NCI-H748 treated with DMSO at 0.1 percent for 48 hours (cell line): ENCODE results near the gene IL5.
"Not testable (repeated sequence)": the region's sequence is repeated elsewhere in the genome, so short reads cannot be mapped to it uniquely, and the experiment has no call there.

Source experiments
- DNase-seq: peaks from one replicate; lab custom pipeline; 2025; lab: John Stamatoyannopoulos, UW

IL5 gene

DNA sequence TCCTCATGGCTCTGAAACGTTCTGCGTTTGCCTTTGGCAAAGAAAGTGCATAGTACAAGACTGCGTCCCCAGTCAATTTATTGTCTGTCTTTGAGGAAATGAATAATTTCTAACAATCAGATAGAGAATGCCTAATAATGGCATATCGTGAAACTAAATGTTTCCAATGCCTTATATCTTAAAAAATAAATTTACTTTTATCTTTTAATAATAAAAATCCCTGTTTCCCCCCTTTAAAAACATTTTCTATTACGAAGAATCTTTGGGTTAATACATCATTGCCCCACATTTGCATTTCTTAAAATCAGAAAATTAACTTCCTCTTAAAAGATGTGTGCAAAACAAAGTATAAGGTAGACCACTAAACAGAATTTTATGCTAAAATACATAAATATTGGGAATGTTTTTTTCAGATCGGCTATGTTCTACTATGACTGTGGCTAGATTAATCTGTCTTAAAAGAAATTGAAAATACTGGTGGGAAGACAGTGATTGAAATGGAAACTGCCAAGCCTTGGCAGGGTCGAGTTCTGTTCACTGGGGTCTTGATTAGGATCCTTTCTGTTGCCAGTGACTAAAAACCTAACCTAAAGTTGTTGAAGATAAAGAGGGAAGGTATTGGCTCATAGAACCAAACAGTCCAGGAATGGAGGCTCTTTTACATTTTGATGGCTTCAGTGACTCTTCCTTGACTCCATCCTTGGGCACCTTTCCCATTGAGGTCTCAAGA lies at the start of gene IL5:
Gene IL5, minus strand, starts transcription at position 51 of the 730 bp plus-strand sequence. Its CDS starts 44 bp downstream, at position 7.
- DNase-seq, result no peak

DNA sequence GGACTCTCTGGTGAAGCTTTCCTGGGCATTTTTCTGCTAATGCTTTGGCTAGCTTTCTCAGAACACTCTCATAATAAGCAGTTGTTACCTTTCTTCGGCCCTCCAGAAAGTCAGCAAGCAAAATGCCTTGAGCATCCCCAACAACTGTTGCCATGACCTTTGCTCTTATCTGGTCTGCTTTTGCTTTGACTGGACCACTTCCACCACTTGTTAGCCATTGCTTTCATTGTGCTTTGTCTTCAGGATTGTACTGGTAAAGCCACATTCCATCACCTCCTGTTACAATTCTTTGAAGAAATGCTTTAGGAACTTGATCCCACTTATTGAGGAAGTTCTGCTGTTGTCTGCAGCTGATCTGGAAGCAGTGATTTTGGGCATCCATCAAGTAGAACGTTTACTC lies 49.2 kb upstream of the IL5 start:
- DNase-seq, result no peak

DNA sequence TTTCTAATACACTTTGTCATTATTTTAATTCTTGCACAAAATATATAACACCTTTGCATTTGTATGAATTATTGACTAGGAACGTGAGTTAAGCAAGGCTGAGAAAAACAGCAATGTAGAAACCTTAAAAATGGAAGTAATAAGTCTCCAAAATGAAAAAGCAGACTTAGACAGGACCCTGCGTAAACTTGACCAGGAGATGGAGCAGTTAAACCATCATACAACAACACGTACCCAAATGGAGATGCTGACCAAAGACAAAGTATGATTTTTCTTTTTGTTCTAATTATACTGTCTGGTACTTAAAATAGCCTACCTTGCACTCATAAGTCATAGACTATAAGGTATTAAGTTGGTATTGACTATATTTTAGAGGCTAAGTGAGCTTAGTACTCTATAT lies 47.8 kb upstream of the IL5 start:
- no peak for DNase-seq

DNA sequence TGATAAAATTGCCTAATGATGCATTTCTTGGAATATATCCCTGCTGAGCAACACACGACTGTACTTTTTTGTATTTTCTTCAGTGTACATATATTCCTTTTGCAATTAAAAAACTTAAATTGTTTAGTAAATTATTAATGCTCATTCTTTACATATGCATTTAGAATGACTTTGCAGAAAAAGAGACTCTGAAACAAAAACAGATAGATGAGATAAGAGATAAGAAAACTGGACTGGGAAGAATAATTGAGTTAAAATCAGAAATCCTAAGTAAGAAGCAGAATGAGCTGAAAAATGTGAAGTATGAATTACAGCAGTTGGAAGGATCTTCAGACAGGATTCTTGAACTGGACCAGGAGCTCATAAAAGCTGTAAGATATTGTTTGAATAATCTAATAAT lies 46.1 kb upstream of the IL5 start:
- DNase-seq, result no peak

DNA sequence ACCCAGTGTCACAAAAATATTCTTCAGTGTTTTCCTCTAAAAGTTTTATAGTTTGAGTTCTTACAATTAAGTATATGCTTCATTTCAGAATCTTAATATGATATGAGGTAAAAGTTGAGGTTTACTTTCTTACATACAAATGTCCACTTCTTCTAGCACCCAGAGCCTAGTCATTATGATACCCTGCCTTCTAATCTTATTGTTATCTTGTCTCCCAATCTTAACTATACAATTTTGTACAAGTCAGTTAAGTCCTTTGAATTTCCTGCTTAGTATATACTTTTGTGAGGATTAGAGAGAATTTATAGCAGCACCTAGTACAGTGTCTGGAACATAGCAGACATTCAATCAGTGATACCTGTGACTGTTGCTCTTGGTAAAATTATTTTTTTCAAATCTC lies 42.7 kb upstream of the IL5 start:
- no peak for DNase-seq

DNA sequence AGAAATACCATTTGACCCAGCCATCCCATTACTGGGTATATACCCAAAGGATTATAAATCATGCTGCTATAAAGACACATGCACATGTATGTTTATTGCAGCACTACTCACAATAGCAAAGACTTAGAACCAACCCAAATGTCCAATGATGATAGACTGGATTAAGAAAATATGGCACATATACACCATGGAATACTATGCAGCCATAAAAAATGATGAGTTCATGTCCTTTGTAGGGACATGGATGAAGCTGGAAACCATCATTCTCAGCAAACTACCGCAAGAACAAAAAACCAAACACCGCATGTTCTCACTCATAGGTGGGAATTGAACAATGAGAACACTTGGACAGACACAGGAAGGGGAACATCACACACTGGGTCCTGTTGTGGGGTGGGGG lies 41.2 kb upstream of the IL5 start:
- DNase-seq, result not testable (repeated sequence)

DNA sequence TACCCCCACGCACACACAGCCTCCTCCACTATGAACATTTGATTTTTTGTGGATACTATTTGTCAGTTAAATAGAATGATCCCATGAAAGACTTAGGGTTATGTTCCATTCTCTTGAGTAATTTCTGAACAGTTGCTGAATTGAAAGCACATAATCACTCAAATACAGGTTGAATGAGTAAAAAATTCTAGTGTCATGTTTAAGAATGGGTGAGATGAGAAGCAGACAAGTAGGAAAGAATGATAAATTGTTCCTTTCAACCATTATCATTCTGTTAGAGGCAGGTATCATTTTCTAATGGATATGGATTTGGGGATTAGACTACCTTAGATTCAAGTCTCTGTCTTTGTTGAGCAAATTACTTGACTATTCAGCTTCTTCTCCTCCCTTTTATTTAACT lies 32.8 kb upstream of the IL5 start:
- DNase-seq, result no peak

DNA sequence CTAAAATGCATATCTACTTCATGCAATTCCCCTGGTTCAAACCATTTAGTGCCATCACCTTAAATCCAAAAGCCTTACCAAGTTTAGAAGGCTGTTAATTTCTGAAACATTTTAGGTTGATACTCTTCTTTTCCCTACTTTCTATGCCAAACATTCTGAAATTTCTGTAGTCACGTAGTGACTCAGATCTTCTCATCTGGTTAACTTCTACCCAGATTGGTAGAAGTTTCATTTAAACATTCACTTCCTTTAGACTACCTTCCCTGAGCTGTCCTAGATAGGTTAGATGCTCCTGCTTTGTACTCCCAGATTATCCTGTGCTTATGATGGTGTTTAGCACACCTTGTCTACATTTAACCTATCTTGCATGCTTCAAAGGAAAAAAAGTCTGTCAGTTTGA lies 23.3 kb upstream of the IL5 start:
- no peak for DNase-seq

DNA sequence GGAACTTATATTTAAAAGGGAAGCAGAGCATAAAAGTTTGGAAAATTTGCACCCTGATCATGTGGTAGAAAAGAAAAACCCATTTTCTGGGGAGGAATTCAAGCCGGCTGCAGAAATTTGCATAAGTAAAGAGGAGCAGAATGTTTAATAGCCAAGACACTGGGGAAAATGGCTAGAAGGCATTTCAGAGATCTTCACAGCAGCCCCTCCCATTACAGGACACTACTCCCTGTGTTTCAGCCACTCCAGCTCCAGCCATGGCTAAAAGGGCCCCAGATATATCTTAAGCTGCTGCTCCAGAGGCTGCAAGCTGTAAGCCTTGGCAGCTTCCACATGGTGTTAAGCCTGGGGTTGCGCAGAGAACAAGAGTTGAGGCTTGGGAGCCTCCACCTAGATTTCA lies 21.2 kb upstream of the IL5 start:
- DNase-seq, result not testable (repeated sequence)

DNA sequence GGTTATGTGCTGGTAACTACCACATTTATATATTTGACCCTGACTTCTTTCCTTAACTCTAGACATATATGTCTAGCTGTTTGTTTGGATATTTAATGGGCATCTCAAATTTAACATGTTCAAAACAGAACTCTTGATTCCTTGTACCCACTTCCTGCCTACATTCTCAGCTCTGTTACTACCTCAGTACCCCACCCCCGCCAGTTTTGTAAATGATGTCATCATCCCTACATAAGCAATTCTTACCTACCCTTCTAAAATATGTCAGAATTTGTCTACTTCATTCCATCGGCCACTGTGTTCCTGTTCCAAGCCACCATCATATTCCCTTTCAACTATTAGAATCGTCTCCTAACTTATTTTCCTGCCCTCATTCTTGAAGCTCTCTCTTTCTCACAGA lies 18.3 kb upstream of the IL5 start:
- DNase-seq, result no peak

DNA sequence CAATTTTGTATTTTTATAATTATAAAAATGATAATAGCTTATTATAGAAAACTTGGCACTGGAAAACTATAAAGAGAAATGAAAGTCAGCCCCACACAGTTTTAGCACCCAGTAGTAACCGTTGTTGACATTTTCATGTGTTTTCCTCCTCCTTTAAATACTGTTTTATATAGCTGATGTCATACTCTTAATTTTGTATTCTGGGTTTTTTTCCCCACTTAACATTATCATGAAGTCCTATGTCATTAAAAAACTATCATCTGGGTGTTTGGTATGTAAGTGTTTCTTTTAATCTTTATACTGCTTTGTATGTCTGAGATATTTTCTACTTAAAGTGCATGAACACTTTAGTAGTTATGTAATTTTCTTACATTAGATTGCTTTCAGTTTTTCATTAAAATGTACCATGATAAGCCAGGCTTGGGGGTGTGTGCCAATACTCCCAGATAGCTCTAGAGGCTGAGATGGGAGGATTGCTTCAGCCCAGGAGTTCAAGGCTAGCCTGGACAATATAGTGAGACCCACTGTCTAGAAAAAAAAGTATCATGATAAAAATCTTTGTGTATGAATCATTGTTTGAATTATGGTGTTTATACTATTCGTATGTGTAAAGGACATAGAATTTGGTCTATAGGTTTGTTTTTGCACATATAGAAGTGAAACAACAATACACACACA lies 16.2 kb upstream of the IL5 start:
- DNase-seq, result no peak

DNA sequence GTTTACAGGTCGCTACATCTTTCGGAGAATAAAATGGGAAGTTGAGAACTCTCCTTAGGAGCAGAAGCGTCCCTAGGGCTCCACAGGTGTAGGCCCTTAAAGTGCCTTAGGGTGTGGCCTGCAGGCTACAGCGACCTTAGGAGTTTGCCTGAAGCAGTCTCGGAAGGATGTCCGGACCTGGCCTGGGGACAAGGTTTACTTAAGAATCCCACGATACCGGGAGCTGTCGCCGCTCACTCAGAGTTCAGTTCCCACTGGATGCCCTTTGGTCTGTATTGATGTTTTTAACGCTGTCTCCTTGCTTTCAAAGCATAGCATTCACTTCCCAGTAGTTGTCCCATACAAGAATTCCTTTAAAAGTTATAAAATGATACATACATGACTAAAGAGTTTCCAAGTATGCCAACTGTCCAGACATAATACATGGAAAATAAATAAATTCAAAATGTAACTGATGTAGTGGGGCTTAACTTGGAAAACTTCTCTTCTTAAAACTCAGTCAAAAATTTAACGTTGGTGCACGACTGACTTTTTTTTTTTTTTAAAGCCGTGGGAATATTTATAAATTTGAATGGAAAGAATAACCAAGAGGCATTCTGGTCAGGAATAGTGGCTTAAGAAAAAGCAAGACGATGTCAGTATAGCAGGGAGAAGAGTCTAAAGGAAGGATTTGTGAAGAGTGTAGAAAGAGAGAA lies 14.3 kb upstream of the IL5 start:
- peak; percentile 18 for DNase-seq

DNA sequence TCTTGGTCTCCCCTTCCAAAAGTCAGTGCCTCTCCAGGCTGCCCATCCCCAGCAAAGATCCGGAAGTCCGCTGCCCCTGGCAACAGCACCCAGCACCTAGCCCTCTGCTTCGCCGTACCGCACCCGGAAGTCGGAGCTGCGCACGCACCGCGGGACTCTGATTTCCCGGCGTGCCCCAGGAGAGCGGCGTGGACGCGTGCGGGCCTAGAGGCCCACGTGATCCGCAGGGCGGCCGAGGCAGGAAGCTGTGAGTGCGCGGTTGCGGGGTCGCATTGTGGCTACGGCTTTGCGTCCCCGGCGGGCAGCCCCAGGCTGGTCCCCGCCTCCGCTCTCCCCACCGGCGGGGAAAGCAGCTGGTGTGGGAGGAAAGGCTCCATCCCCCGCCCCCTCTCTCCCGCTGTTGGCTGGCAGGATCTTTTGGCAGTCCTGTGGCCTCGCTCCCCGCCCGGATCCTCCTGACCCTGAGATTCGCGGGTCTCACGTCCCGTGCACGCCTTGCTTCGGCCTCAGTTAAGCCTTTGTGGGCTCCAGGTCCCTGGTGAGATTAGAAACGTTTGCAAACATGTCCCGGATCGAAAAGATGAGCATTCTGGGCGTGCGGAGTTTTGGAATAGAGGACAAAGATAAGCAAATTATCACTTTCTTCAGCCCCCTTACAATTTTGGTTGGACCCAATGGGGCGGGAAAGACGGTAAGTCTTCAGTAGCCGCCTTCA lies 13.6 kb upstream of the IL5 start, which contains the start of gene RAD50:
Gene RAD50, plus strand, starts transcription at position 215 of the 715 bp plus-strand sequence. Its CDS starts 348 bp downstream, at position 563.
- DNase-seq, result peak; percentile 87

DNA sequence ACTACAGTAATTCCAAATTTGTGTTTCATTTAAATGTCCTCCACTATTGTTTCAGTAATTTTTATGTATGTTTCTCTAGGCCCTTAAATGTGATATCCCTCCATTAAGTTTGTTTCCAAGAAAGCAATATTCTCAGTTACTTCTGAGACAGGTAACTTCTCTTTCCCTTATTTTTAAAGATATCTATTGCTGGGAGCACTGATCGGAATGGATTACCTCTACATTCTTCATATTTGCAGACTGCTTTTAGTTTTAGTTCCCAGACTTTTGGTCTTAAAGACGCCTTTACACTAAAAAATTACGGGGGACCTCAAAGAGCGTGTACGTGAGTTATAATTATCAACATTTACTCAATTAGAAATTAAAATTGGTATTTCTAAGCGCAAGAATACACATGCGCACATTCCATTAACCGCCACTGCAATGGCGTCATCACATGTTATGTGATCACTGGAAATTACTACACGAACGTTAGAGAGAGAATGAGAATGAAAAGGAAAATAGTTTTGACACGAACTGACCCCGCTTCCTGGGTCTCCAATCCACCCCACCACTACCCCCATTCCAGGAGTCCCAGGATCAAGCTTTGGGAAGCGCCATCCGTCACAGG lies 12.9 kb upstream of the IL5 start:
- DNase-seq, result peak; percentile 34

DNA sequence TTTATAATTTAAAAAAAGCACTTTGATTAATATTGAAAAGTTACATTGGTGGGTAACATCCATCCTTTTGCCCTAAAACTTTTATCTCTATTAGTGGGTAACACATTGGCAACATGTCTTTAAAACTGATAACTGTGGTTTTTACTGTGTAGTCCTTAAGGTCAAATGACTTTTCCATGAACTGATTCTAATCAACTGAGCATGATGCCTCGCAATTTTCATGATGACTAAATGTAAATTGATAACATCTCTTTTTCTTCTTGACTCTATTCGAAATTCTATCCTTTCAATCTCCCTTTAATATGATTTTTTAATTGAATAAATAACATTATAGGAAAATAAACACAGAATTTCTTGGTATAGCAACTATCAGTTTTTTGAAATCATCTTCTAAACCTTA lies 6.3 kb upstream of the IL5 start:
- DNase-seq, result no peak

DNA sequence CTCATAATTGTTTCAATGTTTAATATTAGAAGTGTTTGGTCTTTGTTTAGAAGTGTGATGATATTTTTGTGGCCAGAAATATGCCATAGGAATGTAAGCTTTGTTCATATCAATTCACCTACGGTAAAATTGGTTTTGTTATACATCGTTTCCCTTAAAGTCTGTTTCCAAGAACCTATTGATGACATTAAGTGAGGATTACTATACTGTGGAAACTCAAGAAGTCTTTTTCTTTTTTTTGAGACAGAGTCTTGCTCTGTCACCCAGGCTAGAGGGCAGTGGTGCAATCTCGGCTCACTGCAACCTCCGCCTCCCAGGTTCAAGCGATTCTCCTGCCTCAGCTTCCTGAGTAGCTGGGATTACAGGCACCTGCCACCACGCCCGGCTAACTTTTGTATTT lies 5.5 kb upstream of the IL5 start:
- DNase-seq, result not testable (repeated sequence)

DNA sequence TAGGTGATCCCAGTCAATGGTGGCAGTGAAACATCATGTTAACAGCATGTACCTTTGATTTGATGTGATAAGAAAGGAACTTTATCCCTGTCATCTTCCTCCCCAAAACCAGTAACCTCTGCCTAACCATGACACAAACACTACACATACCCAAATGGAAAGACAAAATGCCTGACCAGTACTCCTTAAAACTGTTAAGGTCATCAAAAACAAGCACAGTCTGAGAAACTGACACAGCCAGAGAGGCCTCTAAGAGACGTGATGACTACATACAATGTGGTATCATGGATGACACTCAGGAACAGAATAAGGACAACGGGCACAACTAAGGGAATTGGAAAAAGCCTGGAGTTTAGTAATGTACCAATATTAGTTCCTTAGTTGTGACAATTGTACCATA lies 3.9 kb upstream of the IL5 start:
- no peak for DNase-seq

DNA sequence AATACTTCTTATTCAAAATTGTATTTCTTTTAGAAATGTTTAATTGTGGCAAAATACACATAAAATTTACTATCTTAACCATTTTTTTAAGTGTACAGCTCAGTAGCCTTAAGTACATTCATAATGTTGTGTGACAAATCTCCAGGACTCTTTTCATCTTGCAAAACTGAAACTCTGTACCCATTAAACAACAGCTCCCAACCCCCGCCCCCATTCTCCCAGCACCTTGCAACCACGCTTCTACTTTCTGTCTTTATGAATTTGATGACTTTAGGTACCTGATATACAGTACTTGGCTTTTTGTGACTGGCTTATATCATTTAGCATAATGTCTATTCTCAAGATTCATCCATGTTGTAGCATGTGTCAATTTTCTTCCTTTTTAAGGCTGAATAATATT lies 2.8 kb upstream of the IL5 start:
- no peak for DNase-seq

DNA sequence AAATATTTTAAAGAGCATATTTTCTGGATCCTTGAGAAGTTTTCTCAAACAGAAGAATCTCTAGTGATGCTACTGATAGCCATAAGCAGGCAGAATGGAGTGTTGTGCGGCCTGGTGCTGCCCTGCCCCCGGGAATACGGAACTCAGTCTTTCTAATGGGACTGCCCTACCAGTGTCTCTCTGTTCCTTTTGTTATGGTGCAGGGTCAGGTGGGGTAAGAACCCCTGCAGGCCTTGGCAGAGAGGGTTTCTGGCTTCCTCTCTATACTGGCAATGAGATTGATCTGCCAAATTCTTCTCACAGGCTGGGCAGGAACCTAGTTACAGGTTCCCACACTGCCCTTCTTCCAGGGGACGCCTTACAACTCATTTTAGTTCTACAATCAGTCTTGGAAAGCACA lies 2.6 kb downstream of the IL5 start:
- no peak for DNase-seq

DNA sequence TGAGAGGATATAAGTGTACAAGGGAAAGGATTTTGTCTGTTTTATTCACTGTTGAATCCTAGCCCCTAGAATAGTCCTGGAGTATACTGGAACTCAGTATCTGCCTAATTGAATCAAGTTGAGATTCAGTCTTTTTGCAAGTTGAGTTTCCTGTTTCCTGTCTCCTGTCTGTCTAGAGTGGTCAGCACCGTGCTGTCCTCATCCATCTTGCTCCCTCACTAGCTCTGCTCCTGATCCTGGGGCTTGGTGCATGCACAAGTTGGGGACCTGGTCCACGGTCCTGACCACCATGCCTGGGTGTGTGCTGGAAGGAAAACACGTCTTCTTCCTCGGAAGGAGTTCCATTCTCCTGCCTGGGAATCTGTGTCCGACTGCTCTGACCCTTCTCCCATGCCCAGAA lies 3.2 kb downstream of the IL5 start:
- DNase-seq, result no peak

DNA sequence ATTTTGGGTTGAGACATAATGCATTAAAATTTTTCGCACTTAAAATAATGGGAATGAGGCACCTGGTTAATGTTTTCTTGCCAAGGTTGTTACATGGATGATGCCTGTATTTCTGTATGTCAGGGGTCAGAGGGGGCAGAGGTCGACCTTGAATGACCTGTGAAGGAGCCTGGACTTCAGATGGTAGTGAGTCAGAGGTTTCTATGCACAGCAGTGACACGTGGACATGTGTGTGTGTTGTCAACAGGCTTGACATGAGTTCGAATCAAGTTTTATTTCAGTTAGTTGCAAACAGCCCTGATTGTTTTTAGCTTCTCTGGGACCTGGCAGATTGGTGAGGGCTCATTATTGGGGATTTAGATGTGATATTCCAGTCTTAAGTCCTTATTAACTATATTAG lies 3.6 kb downstream of the IL5 start:
- DNase-seq, result no peak

DNA sequence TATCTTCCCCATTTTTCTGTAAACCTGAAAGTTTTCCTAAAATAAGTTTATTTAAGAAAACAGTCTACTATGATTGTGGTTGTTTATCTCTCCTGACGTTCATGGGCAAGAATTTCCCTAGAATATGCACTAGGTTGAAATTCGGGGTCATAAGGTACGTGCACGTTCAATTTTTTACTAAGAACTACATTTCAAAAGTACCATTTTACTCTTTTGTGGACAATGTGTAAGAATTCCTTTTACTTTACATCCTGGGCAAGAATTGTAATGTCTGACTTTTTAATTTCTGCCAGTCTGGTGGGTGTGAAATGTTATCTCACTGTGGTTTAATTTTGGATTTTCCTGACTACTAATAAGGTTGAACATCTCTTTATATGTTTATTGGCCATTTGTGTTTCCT lies 12.4 kb downstream of the IL5 start:
- no peak for DNase-seq
